Breast epithelium (tissue), 4 donors: ENCODE data around the gene MTMR2. TPM values are rescaled to one million over a fixed set of nuclear protein-coding genes. Genes with fewer than 3 reads are reported as not detected.

Experiments
- DNase-seq, 2 donors: peaks; one replicate each; pipeline ENCODE4 v3.0.0-alpha.2; 2019; ENCODE audit warnings: low spot score in 2 of 2
- H3K27ac ChIP-seq, 2 donors: fragments of 200-600 bp; sonication (generic) in 1 of 2; one replicate each; pipeline ENCODE4 v1.5.1; 2016 to 2019; ENCODE audit warnings: mild to moderate bottlenecking in 1 of 2
- H3K27me3 ChIP-seq, 2 donors: fragments of 200-600 bp; sonication (generic) in 1 of 2; one replicate each; pipeline versions ENCODE4 v1.5.1 to v1.6.0; 2017 to 2019; ENCODE audit warnings: control low read depth in 1 of 2, mild to moderate bottlenecking in 1 of 2
- H3K36me3 ChIP-seq: fragments of 200-600 bp; one replicate; pipeline ENCODE4 v1.5.1; 2019
- H3K4me1 ChIP-seq, 2 donors: fragments of 200-600 bp; sonication (generic); one replicate each; pipeline ENCODE4 v1.5.1; 2016 to 2019; ENCODE audit warnings: control low read depth in 1 of 2
- H3K4me3 ChIP-seq, 3 donors: fragments of 200-600 bp; sonication (generic); 1 replicate in 2 of 3; 2 replicates in 1 of 3; pipeline ENCODE4 v1.5.1; 2016 to 2019; ENCODE audit warnings: mild to moderate bottlenecking in 3 of 3, moderate library complexity in 2 of 3
- H3K9me3 ChIP-seq, 2 donors: fragments of 200-600 bp; sonication (generic) in 1 of 2; one replicate each; pipeline ENCODE4 v1.5.1; 2016 to 2019; ENCODE audit warnings: control low read depth in 1 of 2
- POLR2A ChIP-seq: fragments of 450-650 bp; IDR thresholded peaks from one replicate; pipeline ENCODE4 v1.6.1; 2016; ENCODE audit warnings: antibody characterized with exemption, mild to moderate bottlenecking, moderate library complexity
- POLR2AphosphoS5 ChIP-seq, 3 donors: sonication (generic); formaldehyde crosslinking; IDR thresholded peaks; one replicate each; pipeline ENCODE4 v1.6.1; 2017; ENCODE audit warnings: antibody characterized with exemption in 3 of 3
- intact Hi-C: fragments of 100-400 bp; cut with DNase I; formaldehyde crosslinking; loops from one replicate; pipeline ENCODE4 v1.15.1; 2023; ENCODE audit warnings: low total_unique reads
- total RNA-seq, 3 donors: library from RNA; depleted of rRNA; stranded (reverse); fragments of >200 nt; gene quantifications; one replicate each; pipeline ENCODE4 v1.1.0, GENCODE V29; 2016
- TF ChIP-seq, protein P1 (sequence below), 3 donors: fragments of 450-650 bp; IDR thresholded peaks; one replicate each; pipeline ENCODE4 v1.5.1; 2016 to 2017; ENCODE audit warnings: antibody characterized with exemption in 3 of 3, mild to moderate bottlenecking in 3 of 3, moderate library complexity in 3 of 3

The MTMR2 gene
- total RNA-seq, 3 donors from 2014 or later: 20.3 to 28.4 (median 20.5) TPM

- no peak overlapping the region for H3K4me3 ChIP-seq
- no peaks in the 10 kb centered on the region for H3K4me1 ChIP-seq
These were observed 28.1 kb downstream of the MTMR2 start for GRCh38 chr11:95895815-95896214.

DNA sequence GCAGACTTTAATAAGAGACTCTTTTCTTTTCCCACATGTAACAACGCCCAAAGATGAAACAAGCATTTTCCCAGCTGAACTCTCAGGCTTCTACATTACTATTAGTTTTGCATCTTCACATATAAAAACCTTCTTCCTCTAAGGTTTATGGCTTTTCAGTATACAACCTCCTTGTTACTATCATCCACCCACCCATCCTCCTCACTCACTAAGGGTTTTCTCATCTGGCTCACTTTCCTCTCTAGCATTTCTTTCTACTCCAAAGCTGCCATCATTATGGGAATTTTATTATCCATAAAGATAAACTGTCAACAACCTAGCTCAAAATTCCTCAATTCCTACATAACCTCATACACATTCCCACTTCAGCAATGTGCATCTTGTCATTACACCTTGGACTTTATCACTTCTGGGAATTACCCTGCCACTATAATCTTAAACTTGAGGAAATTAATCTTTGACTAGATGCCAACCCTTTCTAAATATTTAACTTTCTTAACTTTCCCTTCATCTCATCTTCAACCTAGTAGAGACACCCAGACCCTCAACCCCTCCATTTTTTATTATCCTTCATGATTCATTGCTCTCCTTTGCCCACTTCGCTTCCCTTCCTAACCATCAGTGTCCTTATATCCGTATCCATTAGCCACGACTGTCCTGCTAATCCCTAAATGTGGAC is 30.9 kb downstream of the MTMR2 start:
- no peaks in the 10 kb centered on the region for H3K36me3 ChIP-seq
- no peak overlapping the region for H3K4me3 ChIP-seq
- no peaks in the 10 kb centered on the region for H3K27me3 ChIP-seq
- intact Hi-C loops: no loop called here
- TF ChIP-seq POLR2A (no peak), POLR2AphosphoS5 (IDR thresholded peaks at IDR 0.05) (no peak)
- TF ChIP-seq, protein P1, sequence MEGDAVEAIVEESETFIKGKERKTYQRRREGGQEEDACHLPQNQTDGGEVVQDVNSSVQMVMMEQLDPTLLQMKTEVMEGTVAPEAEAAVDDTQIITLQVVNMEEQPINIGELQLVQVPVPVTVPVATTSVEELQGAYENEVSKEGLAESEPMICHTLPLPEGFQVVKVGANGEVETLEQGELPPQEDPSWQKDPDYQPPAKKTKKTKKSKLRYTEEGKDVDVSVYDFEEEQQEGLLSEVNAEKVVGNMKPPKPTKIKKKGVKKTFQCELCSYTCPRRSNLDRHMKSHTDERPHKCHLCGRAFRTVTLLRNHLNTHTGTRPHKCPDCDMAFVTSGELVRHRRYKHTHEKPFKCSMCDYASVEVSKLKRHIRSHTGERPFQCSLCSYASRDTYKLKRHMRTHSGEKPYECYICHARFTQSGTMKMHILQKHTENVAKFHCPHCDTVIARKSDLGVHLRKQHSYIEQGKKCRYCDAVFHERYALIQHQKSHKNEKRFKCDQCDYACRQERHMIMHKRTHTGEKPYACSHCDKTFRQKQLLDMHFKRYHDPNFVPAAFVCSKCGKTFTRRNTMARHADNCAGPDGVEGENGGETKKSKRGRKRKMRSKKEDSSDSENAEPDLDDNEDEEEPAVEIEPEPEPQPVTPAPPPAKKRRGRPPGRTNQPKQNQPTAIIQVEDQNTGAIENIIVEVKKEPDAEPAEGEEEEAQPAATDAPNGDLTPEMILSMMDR (IDR thresholded peaks at IDR 0.05): no peak
- no peaks in the 10 kb centered on the region for H3K4me1 ChIP-seq
- no peak for DNase-seq
- H3K27ac ChIP-seq: no peak overlapping the region
- no peaks in the 10 kb centered on the region for H3K9me3 ChIP-seq

More at GRCh38 chr11:95895815-95896214, 28.1 kb downstream of the MTMR2 start:
- TF ChIP-seq POLR2A (no peak), POLR2AphosphoS5 (IDR thresholded peaks at IDR 0.05) (no peak)
- TF ChIP-seq, protein P1 (IDR thresholded peaks at IDR 0.05): no peak
- Histone ChIP-seq H3K9me3 (no peaks in the 10 kb centered on the region), H3K27ac (no peak overlapping the region), H3K27me3 (no peaks in the 10 kb centered on the region), H3K36me3 (no peaks in the 10 kb centered on the region)
- intact Hi-C loops: no loop called here
- no peak for DNase-seq

GRCh38 chr11:95892492-95892891 is 31.4 kb downstream of the MTMR2 start:
- H3K27ac ChIP-seq: no peak overlapping the region
- intact Hi-C loops: no loop called here

GRCh38 chr11:95891423-95892170 is 32.3 kb downstream of the MTMR2 start:
- intact Hi-C loops: no loop called here
- no peaks in the 10 kb centered on the region for H3K36me3 ChIP-seq
- no peak for DNase-seq
- H3K4me3 ChIP-seq: no peak overlapping the region
- no peaks in the 10 kb centered on the region for H3K4me1 ChIP-seq
- H3K27ac ChIP-seq: no peak overlapping the region
- H3K27me3 ChIP-seq: no peaks in the 10 kb centered on the region
- TF ChIP-seq, protein P1 (IDR thresholded peaks at IDR 0.05): no peak
- TF ChIP-seq POLR2A: no peak
- no peaks in the 10 kb centered on the region for H3K9me3 ChIP-seq

More at GRCh38 chr11:95892492-95892891, 31.4 kb downstream of the MTMR2 start:
- H3K9me3 ChIP-seq: no peaks in the 10 kb centered on the region
- no peak overlapping the region for H3K4me3 ChIP-seq
- TF ChIP-seq, protein P1 (IDR thresholded peaks at IDR 0.05): no peak
- TF ChIP-seq POLR2AphosphoS5 (IDR thresholded peaks at IDR 0.05) (no peak), POLR2A (no peak)
- no peaks in the 10 kb centered on the region for H3K27me3 ChIP-seq
- no peaks in the 10 kb centered on the region for H3K36me3 ChIP-seq
- H3K4me1 ChIP-seq: no peaks in the 10 kb centered on the region
- no peak for DNase-seq

GRCh38 chr11:95888852-95889251 is 35.1 kb downstream of the MTMR2 start:
- Histone ChIP-seq H3K9me3 (no peaks in the 10 kb centered on the region), H3K27me3 (no peaks in the 10 kb centered on the region), H3K27ac (no peak overlapping the region), H3K36me3 (no peaks in the 10 kb centered on the region), H3K4me1 (no peaks in the 10 kb centered on the region), H3K4me3 (no peak overlapping the region)
- intact Hi-C loops: no loop called here
- TF ChIP-seq, protein P1 (IDR thresholded peaks at IDR 0.05): no peak
- TF ChIP-seq POLR2AphosphoS5 (IDR thresholded peaks at IDR 0.05): no peak
- no peak for TF ChIP-seq POLR2A
- DNase-seq: no peak
